Sigmoid colon (tissue), 4 donors: ENCODE measurements around the gene DDX28.

Source experiments
- CTCF ChIP-seq, 4 experiments: fragments of 450-650 bp in 3 of 4; fragments of 200-600 bp in 1 of 4; IDR thresholded peaks; one replicate each; pipeline ENCODE4 v1.5.1; 2016 to 2019; ENCODE audit warnings: antibody characterized with exemption in 4 of 4, mild to moderate bottlenecking in 3 of 4, moderate library complexity in 2 of 4
- EP300 ChIP-seq, 4 donors: sonication (generic); formaldehyde crosslinking; IDR thresholded peaks; one replicate each; pipeline ENCODE4 v1.6.1; 2017; ENCODE audit warnings: antibody characterized with exemption in 4 of 4
- POLR2A ChIP-seq, 2 donors: fragments of 450-650 bp; IDR thresholded peaks; one replicate each; pipeline ENCODE4 v1.6.1; 2016; ENCODE audit warnings: antibody characterized with exemption in 2 of 2, mild to moderate bottlenecking in 2 of 2, moderate library complexity in 2 of 2
- POLR2AphosphoS5 ChIP-seq, 4 donors: sonication (generic); formaldehyde crosslinking; IDR thresholded peaks; one replicate each; pipeline ENCODE4 v1.6.1; 2017; ENCODE audit warnings: antibody characterized with exemption in 4 of 4

DNA sequence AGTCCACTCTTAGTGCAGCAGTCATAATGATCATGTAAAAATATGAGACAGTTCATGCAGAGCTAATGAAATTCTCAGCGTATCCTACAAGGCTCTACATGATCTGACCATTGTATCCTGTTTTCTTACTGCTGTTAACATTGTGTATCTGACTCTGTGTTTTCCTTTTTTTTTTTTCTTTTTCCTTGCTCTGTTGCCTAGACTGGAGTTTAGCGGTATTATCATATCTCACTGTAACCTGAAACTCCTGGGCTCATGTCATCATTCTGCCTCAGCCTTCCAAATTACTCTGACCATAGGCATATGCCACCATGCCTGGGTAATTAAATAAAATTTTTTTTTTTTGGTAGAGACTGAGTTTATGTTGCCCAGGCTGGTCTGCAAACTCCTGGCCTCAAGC lies 12.2 kb upstream of the DDX28 start:
- no peak for TF ChIP-seq CTCF (IDR thresholded peaks at IDR 0.05)
- TF ChIP-seq EP300 (IDR thresholded peaks at IDR 0.05): no peak
- TF ChIP-seq POLR2A (IDR thresholded peaks at IDR 0.05): no peak
- no peak for TF ChIP-seq POLR2AphosphoS5 (IDR thresholded peaks at IDR 0.05)
